GM12875 (cell line): ENCODE data around the gene MRM3.

Experiments used
- H3K4me3 ChIP-seq: one replicate; pipeline ENCODE4 v1.5.1; 2011; ENCODE audit warnings: low read depth, low read length, control low read depth
- CTCF ChIP-seq: IDR thresholded peaks from 2 replicates; pipeline ENCODE4 v1.5.1; 2011; ENCODE audit warnings: low read depth, mild to moderate bottlenecking, control low read depth, inconsistent platforms, low read length, moderate library complexity, borderline replicate concordance; ENCODE audit not compliant: insufficient read depth

MRM3 gene

GRCh38 chr17:807523-808294 is 25.6 kb downstream of the MRM3 start:
- no peak for TF ChIP-seq CTCF
- H3K4me3 ChIP-seq: no peak overlapping the region

- TF ChIP-seq CTCF: no peak
- peak overlapping the region; percentile 5 for H3K4me3 ChIP-seq
Observed at GRCh38 chr17:811051-811784, 29.1 kb downstream of the MRM3 start.

- H3K4me3 ChIP-seq: no peak overlapping the region
- TF ChIP-seq CTCF: no peak
Observed at GRCh38 chr17:812638-813204, 30.6 kb downstream of the MRM3 start.

- no peak for TF ChIP-seq CTCF
- H3K4me3 ChIP-seq: no peak overlapping the region
Observed at GRCh38 chr17:814371-814770, 32.2 kb downstream of the MRM3 start.

- TF ChIP-seq CTCF: no peak
- no peak overlapping the region for H3K4me3 ChIP-seq
Observed at GRCh38 chr17:819251-819650, 37.1 kb downstream of the MRM3 start.

GRCh38 chr17:823501-823902 is 41.3 kb downstream of the MRM3 start:
- TF ChIP-seq CTCF: no peak
- no peak overlapping the region for H3K4me3 ChIP-seq
